Esophagus squamous epithelium (tissue), 5 donors: ENCODE data around the gene PPP2R5C. TPM values are rescaled to one million over a fixed set of nuclear protein-coding genes. Genes with fewer than 3 reads are reported as not detected.
A peak's percentile ranks its signal among the peaks of the same experiment; 100 is the strongest.

ENCODE experiments used
- DNase-seq: peaks from one replicate; lab custom pipeline; 2025; lab: John Stamatoyannopoulos, UW
- H3K27ac ChIP-seq, 4 donors: fragments of 200-600 bp; sonication (generic); one replicate each; pipeline ENCODE4 v1.5.1; 2016 to 2019; ENCODE audit warnings: mild to moderate bottlenecking in 1 of 4
- H3K27me3 ChIP-seq, 4 donors: fragments of 200-600 bp; sonication (generic); 1 replicate in 3 of 4; 2 replicates in 1 of 4; pipeline versions ENCODE4 v1.5.1 to v1.6.0; 2017 to 2021; ENCODE audit warnings: antibody characterized with exemption in 1 of 4
- H3K36me3 ChIP-seq, 3 donors: fragments of 200-600 bp; sonication (generic); one replicate each; pipeline ENCODE4 v1.5.1; 2016 to 2019
- H3K4me1 ChIP-seq, 3 donors: fragments of 200-600 bp; sonication (generic); one replicate each; pipeline ENCODE4 v1.5.1; 2017 to 2019
- H3K4me3 ChIP-seq, 4 donors: fragments of 200-600 bp; sonication (generic); 1 replicate in 3 of 4; 2 replicates in 1 of 4; pipeline ENCODE4 v1.5.1; 2016 to 2019; ENCODE audit warnings: mild to moderate bottlenecking in 2 of 4, moderate library complexity in 1 of 4
- H3K9me3 ChIP-seq, 3 donors: fragments of 200-600 bp; sonication (generic); one replicate each; pipeline ENCODE4 v1.5.1; 2016 to 2019
- POLR2A ChIP-seq, 4 donors: fragments of 450-650 bp; IDR thresholded peaks; one replicate each; pipeline ENCODE4 v1.6.1; 2017; ENCODE audit warnings: antibody characterized with exemption in 4 of 4, mild to moderate bottlenecking in 4 of 4, moderate library complexity in 3 of 4
- WGBS, 2 donors: methylation state at CpG; one replicate each; pipeline ENCODE4 v1.1.5; 2018; 5-methylcytosine and 5-hydroxymethylcytosine counted together
- intact Hi-C: fragments of 100-400 bp; cut with DNase I; formaldehyde crosslinking; loops from one replicate; pipeline ENCODE4 v1.15.0; 2022
- total RNA-seq, 4 donors: library from RNA; depleted of rRNA; stranded (reverse); fragments of >200 nt; gene quantifications; one replicate each; pipeline ENCODE4 v1.1.0, GENCODE V29; 2016
- TF ChIP-seq, protein P1 (sequence below), 6 experiments: fragments of 450-650 bp in 4 of 6; fragments of 200-600 bp in 2 of 6; sonication (generic) in 2 of 6; IDR thresholded peaks; one replicate each; pipeline ENCODE4 v1.5.1; 2016 to 2019; ENCODE audit warnings: antibody characterized with exemption in 6 of 6, mild to moderate bottlenecking in 4 of 6, moderate library complexity in 4 of 6
- donor health status: DM: yes; HTN: yes; CAD: no.

The PPP2R5C gene
- total RNA-seq, 4 donors from 2014 or later: 66.3 to 92.3 (median 83.4) TPM

DNA sequence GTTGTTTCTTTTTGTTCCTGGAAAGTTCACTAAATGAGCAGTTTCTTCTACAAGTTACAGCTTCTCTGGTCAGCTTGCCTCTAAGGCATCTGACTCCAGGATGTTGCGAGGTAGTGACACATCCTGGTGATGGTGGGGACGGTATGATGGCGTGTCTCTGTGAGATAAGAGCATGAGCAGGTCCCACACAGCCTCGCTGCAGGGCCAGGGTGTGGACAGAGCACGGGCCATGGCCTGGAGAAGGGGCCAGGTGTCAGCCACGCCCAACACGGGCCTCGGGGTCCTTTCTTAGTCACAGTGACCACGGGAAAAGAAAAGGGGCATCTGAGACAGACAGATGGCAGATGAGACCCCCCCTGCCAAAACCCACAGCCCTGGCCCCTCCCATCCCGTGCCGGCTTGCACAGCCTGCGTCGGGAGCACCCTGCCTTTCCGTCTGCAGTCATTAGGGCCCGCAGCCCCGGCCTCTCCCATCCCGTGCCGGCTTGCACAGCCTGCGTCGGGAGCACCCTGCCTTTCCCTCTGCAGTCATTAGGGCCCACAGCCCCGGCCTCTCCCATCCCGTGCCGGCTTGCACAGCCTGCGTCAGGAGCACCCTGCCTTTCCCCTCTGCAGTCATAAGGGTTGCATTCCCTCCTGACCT, 123.5 kb downstream of the PPP2R5C start:
- Histone ChIP-seq H3K27ac (no peak overlapping the region), H3K9me3 (no peaks in the 10 kb centered on the region), H3K4me3 (no peak overlapping the region), H3K36me3 (peaks cover 22 to 89% (median 42%) of the 10 kb centered on the region in 3 donors), H3K27me3 (no peaks in the 10 kb centered on the region), H3K4me1 (no peaks in the 10 kb centered on the region)
- intact Hi-C loops: no loop called here
- 87 to 95% methylated on average over 17 to 18 of the region's 24 CpGs for WGBS, 2 donors
- TF ChIP-seq, protein P1, sequence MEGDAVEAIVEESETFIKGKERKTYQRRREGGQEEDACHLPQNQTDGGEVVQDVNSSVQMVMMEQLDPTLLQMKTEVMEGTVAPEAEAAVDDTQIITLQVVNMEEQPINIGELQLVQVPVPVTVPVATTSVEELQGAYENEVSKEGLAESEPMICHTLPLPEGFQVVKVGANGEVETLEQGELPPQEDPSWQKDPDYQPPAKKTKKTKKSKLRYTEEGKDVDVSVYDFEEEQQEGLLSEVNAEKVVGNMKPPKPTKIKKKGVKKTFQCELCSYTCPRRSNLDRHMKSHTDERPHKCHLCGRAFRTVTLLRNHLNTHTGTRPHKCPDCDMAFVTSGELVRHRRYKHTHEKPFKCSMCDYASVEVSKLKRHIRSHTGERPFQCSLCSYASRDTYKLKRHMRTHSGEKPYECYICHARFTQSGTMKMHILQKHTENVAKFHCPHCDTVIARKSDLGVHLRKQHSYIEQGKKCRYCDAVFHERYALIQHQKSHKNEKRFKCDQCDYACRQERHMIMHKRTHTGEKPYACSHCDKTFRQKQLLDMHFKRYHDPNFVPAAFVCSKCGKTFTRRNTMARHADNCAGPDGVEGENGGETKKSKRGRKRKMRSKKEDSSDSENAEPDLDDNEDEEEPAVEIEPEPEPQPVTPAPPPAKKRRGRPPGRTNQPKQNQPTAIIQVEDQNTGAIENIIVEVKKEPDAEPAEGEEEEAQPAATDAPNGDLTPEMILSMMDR (IDR thresholded peaks at IDR 0.05): no peak
- TF ChIP-seq POLR2A (IDR thresholded peaks at IDR 0.05): no peak
- DNase-seq: no peak

DNA sequence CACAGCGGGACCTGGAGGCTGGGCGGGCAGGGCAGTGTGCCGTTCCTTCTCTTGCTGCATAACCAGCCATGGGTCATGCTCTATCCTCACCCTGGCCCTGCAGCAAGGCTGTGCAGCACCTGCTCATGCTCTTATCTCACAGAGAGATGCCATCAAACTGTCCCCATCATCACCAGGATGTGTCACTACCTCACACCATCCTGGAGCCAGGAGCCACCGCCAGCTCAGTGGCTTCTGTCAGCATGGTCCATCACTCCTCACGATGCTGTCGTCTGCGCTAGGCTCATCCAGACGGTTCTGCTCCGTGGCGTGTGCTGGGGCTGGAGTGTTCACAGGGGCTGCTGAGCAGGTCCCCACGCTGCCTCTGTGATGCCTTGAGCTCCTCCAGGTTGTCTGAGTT, 125.7 kb downstream of the PPP2R5C start:
- DNase-seq: no peak
- no peaks in the 10 kb centered on the region for H3K9me3 ChIP-seq
- H3K36me3 ChIP-seq: peaks cover 27 to 100% (median 41%) of the 10 kb centered on the region in 3 donors
- WGBS, 2 donors: 59 to 97% methylated on average over 3 to 11 of the region's 11 CpGs
- intact Hi-C loops: no loop called here
- H3K4me1 ChIP-seq: no peaks in the 10 kb centered on the region
- no peaks in the 10 kb centered on the region for H3K27me3 ChIP-seq
- TF ChIP-seq, protein P1 (IDR thresholded peaks at IDR 0.05): no peak
- no peak for TF ChIP-seq POLR2A (IDR thresholded peaks at IDR 0.05)
- no peak overlapping the region for H3K4me3 ChIP-seq
- H3K27ac ChIP-seq: no peak overlapping the region

DNA sequence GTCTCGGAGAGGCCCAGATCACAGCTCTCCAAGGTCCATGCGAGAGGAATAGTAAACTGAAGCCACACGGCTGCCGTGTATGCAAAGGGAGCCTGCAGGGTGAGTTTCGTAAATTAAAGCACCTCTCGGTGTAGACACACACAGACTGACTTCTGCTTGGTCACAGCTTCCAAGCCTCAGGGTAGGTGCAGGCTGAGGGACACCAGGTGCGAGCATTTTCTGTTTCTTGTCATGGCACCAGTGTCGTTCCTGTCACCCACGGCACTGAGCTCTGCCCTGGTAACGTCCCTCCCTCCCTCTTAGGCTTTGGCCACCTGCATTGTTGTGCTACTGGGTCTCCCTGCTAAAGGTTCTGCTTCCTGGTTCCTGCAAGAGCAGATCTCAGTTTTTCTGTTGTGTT, 126.7 kb downstream of the PPP2R5C start:
- H3K36me3 ChIP-seq: peaks cover 31 to 100% (median 34%) of the 10 kb centered on the region in 3 donors
- intact Hi-C loops: no loop called here
- no peaks in the 10 kb centered on the region for H3K27me3 ChIP-seq
- no peaks in the 10 kb centered on the region for H3K4me1 ChIP-seq
- no peak overlapping the region for H3K27ac ChIP-seq
- H3K9me3 ChIP-seq: no peaks in the 10 kb centered on the region
- WGBS, 2 donors: 88 to 91% methylated on average over 10 of the region's 10 CpGs
- no peak overlapping the region for H3K4me3 ChIP-seq
- no peak for DNase-seq
- TF ChIP-seq, protein P1 (IDR thresholded peaks at IDR 0.05): no peak
- no peak for TF ChIP-seq POLR2A (IDR thresholded peaks at IDR 0.05)

DNA sequence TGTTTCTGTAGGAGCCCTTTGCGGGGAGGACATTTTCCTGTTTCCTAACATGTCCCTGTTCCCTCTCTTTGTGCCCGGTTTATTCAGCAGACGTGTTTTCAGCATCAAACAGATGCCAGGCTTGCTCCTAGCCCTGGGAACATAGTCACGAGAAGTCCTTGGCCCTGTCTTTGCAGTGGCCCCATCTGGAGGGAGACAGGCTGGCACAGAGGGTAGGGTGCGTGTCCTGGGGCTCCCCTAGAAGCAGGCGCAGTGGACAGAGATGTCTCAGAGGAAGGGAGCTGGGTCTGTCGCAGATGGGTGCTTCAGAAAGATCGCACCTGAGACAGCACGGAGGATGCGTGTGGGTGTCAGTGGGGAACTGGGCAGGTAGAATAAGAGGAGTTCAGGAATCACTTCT, 127.9 kb downstream of the PPP2R5C start:
- WGBS, 2 donors: 93% methylated on average over 3 to 9 of the region's 10 CpGs
- peaks cover 21 to 100% (median 23%) of the 10 kb centered on the region in 3 donors for H3K36me3 ChIP-seq

DNA sequence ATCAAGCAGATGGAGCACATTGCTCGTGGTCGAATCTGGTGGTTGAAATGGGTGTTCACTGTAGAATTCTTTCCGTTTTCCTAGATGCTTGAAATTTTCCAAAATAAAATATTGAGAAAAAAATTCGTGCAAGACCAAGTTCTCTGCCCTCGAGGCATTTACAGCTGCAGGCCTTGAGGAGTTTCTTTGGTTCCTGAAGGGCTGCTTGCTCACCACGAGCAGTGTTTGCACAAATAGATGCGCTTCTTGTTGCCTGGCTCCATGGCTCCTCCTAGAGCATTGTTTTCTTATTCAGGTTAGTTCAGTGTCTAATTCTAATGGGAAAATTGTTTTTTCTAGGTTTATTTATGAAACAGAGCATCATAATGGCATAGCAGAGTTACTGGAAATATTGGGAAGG, 128.4 kb downstream of the PPP2R5C start:
- Histone ChIP-seq H3K27me3 (no peaks in the 10 kb centered on the region), H3K27ac (no peak overlapping the region), H3K36me3 (peaks cover 18 to 100% (median 19%) of the 10 kb centered on the region in 3 donors), H3K9me3 (no peaks in the 10 kb centered on the region), H3K4me1 (no peaks in the 10 kb centered on the region), H3K4me3 (no peak overlapping the region)
- 67 to 75% methylated on average over 7 of the region's 7 CpGs for WGBS, 2 donors
- no peak for DNase-seq
- intact Hi-C loops: no loop called here
- TF ChIP-seq, protein P1 (IDR thresholded peaks at IDR 0.05): peak in 1 of 6 experiments; percentile 12
- no peak for TF ChIP-seq POLR2A (IDR thresholded peaks at IDR 0.05)

More for the DNA sequence above, 127.9 kb downstream of the PPP2R5C start:
- intact Hi-C loops: no loop called here
- TF ChIP-seq POLR2A (IDR thresholded peaks at IDR 0.05): no peak
- TF ChIP-seq, protein P1 (IDR thresholded peaks at IDR 0.05): no peak
- H3K4me3 ChIP-seq: no peak overlapping the region
- no peaks in the 10 kb centered on the region for H3K27me3 ChIP-seq
- DNase-seq: no peak
- no peaks in the 10 kb centered on the region for H3K9me3 ChIP-seq
- H3K4me1 ChIP-seq: no peaks in the 10 kb centered on the region
- no peak overlapping the region for H3K27ac ChIP-seq
